ENCODE results near the gene DNAAF8.

The DNAAF8 gene

GRCh38 chr16:4747906-4748681 is 13.8 kb downstream of the DNAAF8 start:
- Histone ChIP-seq H3K36me3 (ENCODE audit: insufficient read depth, low read length) (peaks cover 24% of the 10 kb centered on the region), H3K4me1 (ENCODE audit: insufficient read depth, low read length) (no peaks in the 10 kb centered on the region), H3K9ac (ENCODE audit: low read depth, low read length) (no peak overlapping the region), H3K4me3 (ENCODE audit: low read length) (no peak overlapping the region), H3K27ac (ENCODE audit: low read depth, low read length) (no peak overlapping the region), H3K9me3 (ENCODE audit: insufficient read depth, low read depth, low read length) (no peaks in the 10 kb centered on the region), H3K27me3 (ENCODE audit: insufficient read depth, low read length) (no peaks in the 10 kb centered on the region)
- 94% methylated on average over 13 of the region's 14 CpGs for WGBS

- WGBS = 94% methylated on average over 16 of the region's 16 CpGs
- no peak overlapping the region for H3K27ac ChIP-seq (ENCODE audit: low read depth, low read length)
These were observed 14.5 kb downstream of the DNAAF8 start for GRCh38 chr16:4748682-4749411.

GRCh38 chr16:4749700-4750257 is 15.4 kb downstream of the DNAAF8 start:
- no peaks in the 10 kb centered on the region for H3K4me1 ChIP-seq (ENCODE audit: insufficient read depth, low read length)

More at GRCh38 chr16:4748682-4749411, 14.5 kb downstream of the DNAAF8 start:
- Histone ChIP-seq H3K27me3 (ENCODE audit: insufficient read depth, low read length) (no peaks in the 10 kb centered on the region), H3K4me1 (ENCODE audit: insufficient read depth, low read length) (no peaks in the 10 kb centered on the region), H3K9ac (ENCODE audit: low read depth, low read length) (no peak overlapping the region), H3K36me3 (ENCODE audit: insufficient read depth, low read length) (peaks cover 32% of the 10 kb centered on the region), H3K4me3 (ENCODE audit: low read length) (no peak overlapping the region), H3K9me3 (ENCODE audit: insufficient read depth, low read depth, low read length) (no peaks in the 10 kb centered on the region)

GRCh38 chr16:4750896-4751295 is 16.6 kb downstream of the DNAAF8 start:
- Histone ChIP-seq H3K4me3 (ENCODE audit: low read length) (no peak overlapping the region), H3K36me3 (ENCODE audit: insufficient read depth, low read length) (peaks cover 45% of the 10 kb centered on the region), H3K27me3 (ENCODE audit: insufficient read depth, low read length) (no peaks in the 10 kb centered on the region), H3K4me1 (ENCODE audit: insufficient read depth, low read length) (no peaks in the 10 kb centered on the region), H3K9ac (ENCODE audit: low read depth, low read length) (no peak overlapping the region), H3K9me3 (ENCODE audit: insufficient read depth, low read depth, low read length) (peaks cover 4% of the 10 kb centered on the region; the same call in 1 of the 2 replicates), H3K27ac (ENCODE audit: low read depth, low read length) (no peak overlapping the region)
- WGBS = 96% methylated on average over 8 of the region's 8 CpGs

More at GRCh38 chr16:4749700-4750257, 15.4 kb downstream of the DNAAF8 start:
- Histone ChIP-seq H3K9ac (ENCODE audit: low read depth, low read length) (no peak overlapping the region), H3K36me3 (ENCODE audit: insufficient read depth, low read length) (peaks cover 36% of the 10 kb centered on the region), H3K27ac (ENCODE audit: low read depth, low read length) (no peak overlapping the region), H3K9me3 (ENCODE audit: insufficient read depth, low read depth, low read length) (no peaks in the 10 kb centered on the region), H3K4me3 (ENCODE audit: low read length) (no peak overlapping the region), H3K27me3 (ENCODE audit: insufficient read depth, low read length) (no peaks in the 10 kb centered on the region)
- WGBS = 91% methylated on average over 10 of the region's 10 CpGs

- 96% methylated on average over 44 of the region's 44 CpGs for WGBS
These were observed 18.2 kb downstream of the DNAAF8 start for GRCh38 chr16:4752351-4753100.

GRCh38 chr16:4753227-4753626 is 18.9 kb downstream of the DNAAF8 start:
- Histone ChIP-seq H3K4me1 (ENCODE audit: insufficient read depth, low read length) (no peaks in the 10 kb centered on the region), H3K4me3 (ENCODE audit: low read length) (no peak overlapping the region), H3K36me3 (ENCODE audit: insufficient read depth, low read length) (peaks cover 59% of the 10 kb centered on the region), H3K9me3 (ENCODE audit: insufficient read depth, low read depth, low read length) (peaks cover 4% of the 10 kb centered on the region; the same call in 1 of the 2 replicates), H3K27ac (ENCODE audit: low read depth, low read length) (no peak overlapping the region), H3K27me3 (ENCODE audit: insufficient read depth, low read length) (no peaks in the 10 kb centered on the region), H3K9ac (ENCODE audit: low read depth, low read length) (no peak overlapping the region)
- WGBS = 95% methylated on average over 11 of the region's 11 CpGs

More at GRCh38 chr16:4752351-4753100, 18.2 kb downstream of the DNAAF8 start:
- Histone ChIP-seq H3K9me3 (ENCODE audit: insufficient read depth, low read depth, low read length) (peaks cover 4% of the 10 kb centered on the region; the same call in 1 of the 2 replicates), H3K27ac (ENCODE audit: low read depth, low read length) (no peak overlapping the region), H3K27me3 (ENCODE audit: insufficient read depth, low read length) (no peaks in the 10 kb centered on the region), H3K4me3 (ENCODE audit: low read length) (no peak overlapping the region), H3K9ac (ENCODE audit: low read depth, low read length) (no peak overlapping the region), H3K4me1 (ENCODE audit: insufficient read depth, low read length) (no peaks in the 10 kb centered on the region), H3K36me3 (ENCODE audit: insufficient read depth, low read length) (peaks cover 56% of the 10 kb centered on the region)

- H3K4me3 ChIP-seq (ENCODE audit: low read length) = no peak overlapping the region
- 96% methylated on average over 4 of the region's 4 CpGs for WGBS
These were observed 20.5 kb downstream of the DNAAF8 start for GRCh38 chr16:4754865-4755264.

GRCh38 chr16:4755687-4756086 is 21.4 kb downstream of the DNAAF8 start:
- H3K27ac ChIP-seq (ENCODE audit: low read depth, low read length) = no peak overlapping the region
- H3K27me3 ChIP-seq (ENCODE audit: insufficient read depth, low read length) = no peaks in the 10 kb centered on the region
- H3K9me3 ChIP-seq (ENCODE audit: insufficient read depth, low read depth, low read length) = peaks cover 4% of the 10 kb centered on the region; the same call in 1 of the 2 replicates
- H3K36me3 ChIP-seq (ENCODE audit: insufficient read depth, low read length) = peaks cover 83% of the 10 kb centered on the region
- H3K4me3 ChIP-seq (ENCODE audit: low read length) = no peak overlapping the region
- no peaks in the 10 kb centered on the region for H3K4me1 ChIP-seq (ENCODE audit: insufficient read depth, low read length)
- no peak overlapping the region for H3K9ac ChIP-seq (ENCODE audit: low read depth, low read length)
- 92% methylated on average over 6 of the region's 6 CpGs for WGBS

More at GRCh38 chr16:4754865-4755264, 20.5 kb downstream of the DNAAF8 start:
- no peaks in the 10 kb centered on the region for H3K27me3 ChIP-seq (ENCODE audit: insufficient read depth, low read length)
- no peak overlapping the region for H3K27ac ChIP-seq (ENCODE audit: low read depth, low read length)
- no peak overlapping the region for H3K9ac ChIP-seq (ENCODE audit: low read depth, low read length)
- peaks cover 4% of the 10 kb centered on the region; the same call in 1 of the 2 replicates for H3K9me3 ChIP-seq (ENCODE audit: insufficient read depth, low read depth, low read length)
- H3K36me3 ChIP-seq (ENCODE audit: insufficient read depth, low read length) = peaks cover 74% of the 10 kb centered on the region
- H3K4me1 ChIP-seq (ENCODE audit: insufficient read depth, low read length) = no peaks in the 10 kb centered on the region

GRCh38 chr16:4760221-4760910 is 26.0 kb downstream of the DNAAF8 start:
- Histone ChIP-seq H3K4me3 (ENCODE audit: low read length) (no peak overlapping the region), H3K4me1 (ENCODE audit: insufficient read depth, low read length) (no peaks in the 10 kb centered on the region), H3K27me3 (ENCODE audit: insufficient read depth, low read length) (no peaks in the 10 kb centered on the region), H3K9ac (ENCODE audit: low read depth, low read length) (no peak overlapping the region), H3K27ac (ENCODE audit: low read depth, low read length) (no peak overlapping the region), H3K36me3 (ENCODE audit: insufficient read depth, low read length) (peaks cover 80% of the 10 kb centered on the region), H3K9me3 (ENCODE audit: insufficient read depth, low read depth, low read length) (peaks cover 4% of the 10 kb centered on the region; the same call in 1 of the 2 replicates)
- 94% methylated on average over 23 of the region's 23 CpGs for WGBS

- H3K4me3 ChIP-seq (ENCODE audit: low read length) = no peak overlapping the region
- H3K9ac ChIP-seq (ENCODE audit: low read depth, low read length) = no peak overlapping the region
These were observed 27.9 kb downstream of the DNAAF8 start for GRCh38 chr16:4762205-4762604.

More at GRCh38 chr16:4762205-4762604, 27.9 kb downstream of the DNAAF8 start:
- Histone ChIP-seq H3K27me3 (ENCODE audit: insufficient read depth, low read length) (no peaks in the 10 kb centered on the region), H3K9me3 (ENCODE audit: insufficient read depth, low read depth, low read length) (no peaks in the 10 kb centered on the region), H3K27ac (ENCODE audit: low read depth, low read length) (no peak overlapping the region), H3K4me1 (ENCODE audit: insufficient read depth, low read length) (no peaks in the 10 kb centered on the region), H3K36me3 (ENCODE audit: insufficient read depth, low read length) (peaks cover 70% of the 10 kb centered on the region)
- 92% methylated on average over 9 of the region's 9 CpGs for WGBS

All from HUES64 (cell line).